ENCODE data around the gene NT5M. TPM values are rescaled to one million over a fixed set of nuclear protein-coding genes. Genes with fewer than 3 reads are reported as not detected.

NT5M gene
- total RNA-seq, 1 donor: 0.36 TPM

DNA sequence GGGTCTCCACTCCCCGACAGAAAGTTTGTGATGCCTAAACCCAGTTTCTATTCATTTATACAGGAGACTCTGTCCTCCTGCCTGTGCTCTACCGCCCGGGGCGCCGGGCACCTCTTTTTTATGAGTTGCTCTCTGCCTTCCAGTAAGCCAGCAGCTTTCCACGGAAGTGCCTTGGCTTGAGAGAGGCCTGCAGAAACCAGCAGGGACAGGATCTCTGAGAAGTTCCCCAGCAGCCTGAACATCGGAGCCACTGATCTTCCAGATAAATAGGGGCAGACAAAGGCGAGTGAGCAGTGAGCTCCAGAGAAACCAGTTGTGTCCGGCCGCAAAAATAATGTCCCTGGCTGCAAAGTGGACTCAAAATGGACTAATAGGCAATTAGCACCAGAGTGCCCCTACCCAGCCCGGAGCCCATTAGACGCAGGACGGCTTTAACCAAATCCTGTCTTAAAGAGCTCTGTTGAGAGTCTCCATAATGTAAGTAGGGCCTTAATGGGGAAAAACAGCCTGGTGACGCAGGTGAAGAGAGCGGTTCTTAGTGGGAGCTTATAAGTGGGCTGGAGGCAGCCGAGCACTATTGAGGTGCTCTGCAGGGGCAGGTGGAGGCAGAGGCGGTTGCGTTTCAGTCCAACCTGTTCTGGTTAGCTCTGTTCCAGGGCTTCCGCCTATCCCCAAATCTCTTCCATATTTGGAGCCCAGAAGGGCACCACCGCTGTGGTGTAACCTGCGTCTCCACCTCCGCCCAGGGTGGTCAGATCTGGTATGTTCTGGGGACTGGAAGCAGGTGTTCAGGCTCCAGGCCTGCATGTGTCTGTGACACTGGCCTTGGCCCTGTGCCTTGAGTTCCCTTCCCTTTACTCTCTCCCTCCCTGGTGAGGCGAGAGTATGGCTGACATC, 74.1 kb downstream of the NT5M start:
- H4K20me1 ChIP-seq (ENCODE audit: insufficient read depth, low read length): no peaks in the 10 kb centered on the region
- H3K4me2 ChIP-seq (ENCODE audit: insufficient read depth, low read length): no peak overlapping the region
- H3K4me1 ChIP-seq (ENCODE audit: insufficient read depth, low read length): no peaks in the 10 kb centered on the region

DNA sequence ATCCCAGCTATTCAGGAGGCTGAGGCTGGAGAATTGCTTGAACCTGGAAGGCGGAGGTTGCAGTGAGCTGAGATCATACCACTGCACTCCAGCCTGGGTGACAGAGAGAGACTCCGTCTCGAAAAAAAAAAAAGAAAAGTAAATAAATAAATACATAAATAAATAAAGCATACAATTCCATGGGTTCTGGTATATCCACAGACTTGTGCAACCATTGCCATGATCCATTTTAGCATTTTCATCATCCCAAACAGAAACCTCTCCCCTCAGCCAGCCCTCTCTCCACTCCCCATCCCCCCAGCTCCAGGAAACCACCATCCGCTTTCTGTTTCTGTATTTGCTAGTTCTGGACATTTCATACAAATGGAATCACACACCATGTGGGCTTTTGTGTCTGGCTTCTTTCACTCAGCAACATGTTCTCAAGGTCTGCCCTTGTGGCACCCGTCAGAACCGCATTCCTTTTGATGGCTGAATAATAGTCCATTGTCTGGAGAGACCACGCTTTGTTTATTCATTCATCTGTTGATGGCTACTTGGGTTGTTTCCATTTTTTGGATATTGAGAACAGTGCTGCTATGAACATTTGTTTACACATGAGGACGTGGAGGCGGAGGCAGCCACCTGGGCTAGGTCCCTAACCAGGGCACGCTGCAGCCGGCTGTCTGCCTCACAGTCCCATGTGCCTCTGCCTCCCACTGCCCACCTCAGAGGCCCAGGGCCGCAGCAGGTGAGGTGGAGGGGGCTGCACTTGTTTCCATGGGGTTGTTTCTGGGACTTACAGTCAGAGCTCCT, 76.2 kb downstream of the NT5M start:
- H3K4me1 ChIP-seq (ENCODE audit: insufficient read depth, low read length): no peaks in the 10 kb centered on the region
- no peaks in the 10 kb centered on the region for H3K79me2 ChIP-seq (ENCODE audit: insufficient read depth, low read length)
- H3K9me3 ChIP-seq (ENCODE audit: low read depth, low read length): no peaks in the 10 kb centered on the region
- no peaks in the 10 kb centered on the region for H3K36me3 ChIP-seq (ENCODE audit: insufficient read depth, low read length)
- H3K4me3 ChIP-seq (ENCODE audit: insufficient read depth, low read length): no peak overlapping the region
- H3K4me2 ChIP-seq (ENCODE audit: insufficient read depth, low read length): no peak overlapping the region
- TF ChIP-seq, protein P1, sequence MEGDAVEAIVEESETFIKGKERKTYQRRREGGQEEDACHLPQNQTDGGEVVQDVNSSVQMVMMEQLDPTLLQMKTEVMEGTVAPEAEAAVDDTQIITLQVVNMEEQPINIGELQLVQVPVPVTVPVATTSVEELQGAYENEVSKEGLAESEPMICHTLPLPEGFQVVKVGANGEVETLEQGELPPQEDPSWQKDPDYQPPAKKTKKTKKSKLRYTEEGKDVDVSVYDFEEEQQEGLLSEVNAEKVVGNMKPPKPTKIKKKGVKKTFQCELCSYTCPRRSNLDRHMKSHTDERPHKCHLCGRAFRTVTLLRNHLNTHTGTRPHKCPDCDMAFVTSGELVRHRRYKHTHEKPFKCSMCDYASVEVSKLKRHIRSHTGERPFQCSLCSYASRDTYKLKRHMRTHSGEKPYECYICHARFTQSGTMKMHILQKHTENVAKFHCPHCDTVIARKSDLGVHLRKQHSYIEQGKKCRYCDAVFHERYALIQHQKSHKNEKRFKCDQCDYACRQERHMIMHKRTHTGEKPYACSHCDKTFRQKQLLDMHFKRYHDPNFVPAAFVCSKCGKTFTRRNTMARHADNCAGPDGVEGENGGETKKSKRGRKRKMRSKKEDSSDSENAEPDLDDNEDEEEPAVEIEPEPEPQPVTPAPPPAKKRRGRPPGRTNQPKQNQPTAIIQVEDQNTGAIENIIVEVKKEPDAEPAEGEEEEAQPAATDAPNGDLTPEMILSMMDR (IDR thresholded peaks at IDR 0.05; ENCODE audit: extremely low read depth, low read depth, low read length): no peak
- DNase-seq (ENCODE audit: insufficient read length, low spot score, missing footprints): peak; percentile 17
- H2AFZ ChIP-seq (ENCODE audit: low read length): no peak overlapping the region
- peaks cover 34% of the 10 kb centered on the region for H3K27me3 ChIP-seq (ENCODE audit: insufficient read depth, low read length)
- H4K20me1 ChIP-seq (ENCODE audit: insufficient read depth, low read length): no peaks in the 10 kb centered on the region
- no peak overlapping the region for H3K27ac ChIP-seq (ENCODE audit: low read depth, low read length)

More for the DNA sequence above, 74.1 kb downstream of the NT5M start:
- H3K27ac ChIP-seq (ENCODE audit: low read depth, low read length): no peak overlapping the region
- no peaks in the 10 kb centered on the region for H3K9me3 ChIP-seq (ENCODE audit: low read depth, low read length)
- DNase-seq (ENCODE audit: insufficient read length, low spot score, missing footprints): peak; percentile 83
- H3K27me3 ChIP-seq (ENCODE audit: insufficient read depth, low read length): peaks cover 27% of the 10 kb centered on the region
- H2AFZ ChIP-seq (ENCODE audit: low read length): no peak overlapping the region
- H3K79me2 ChIP-seq (ENCODE audit: insufficient read depth, low read length): no peaks in the 10 kb centered on the region
- H3K4me3 ChIP-seq (ENCODE audit: insufficient read depth, low read length): no peak overlapping the region
- no peaks in the 10 kb centered on the region for H3K36me3 ChIP-seq (ENCODE audit: insufficient read depth, low read length)
- TF ChIP-seq, protein P1 (IDR thresholded peaks at IDR 0.05; ENCODE audit: extremely low read depth, low read depth, low read length): no peak

DNA sequence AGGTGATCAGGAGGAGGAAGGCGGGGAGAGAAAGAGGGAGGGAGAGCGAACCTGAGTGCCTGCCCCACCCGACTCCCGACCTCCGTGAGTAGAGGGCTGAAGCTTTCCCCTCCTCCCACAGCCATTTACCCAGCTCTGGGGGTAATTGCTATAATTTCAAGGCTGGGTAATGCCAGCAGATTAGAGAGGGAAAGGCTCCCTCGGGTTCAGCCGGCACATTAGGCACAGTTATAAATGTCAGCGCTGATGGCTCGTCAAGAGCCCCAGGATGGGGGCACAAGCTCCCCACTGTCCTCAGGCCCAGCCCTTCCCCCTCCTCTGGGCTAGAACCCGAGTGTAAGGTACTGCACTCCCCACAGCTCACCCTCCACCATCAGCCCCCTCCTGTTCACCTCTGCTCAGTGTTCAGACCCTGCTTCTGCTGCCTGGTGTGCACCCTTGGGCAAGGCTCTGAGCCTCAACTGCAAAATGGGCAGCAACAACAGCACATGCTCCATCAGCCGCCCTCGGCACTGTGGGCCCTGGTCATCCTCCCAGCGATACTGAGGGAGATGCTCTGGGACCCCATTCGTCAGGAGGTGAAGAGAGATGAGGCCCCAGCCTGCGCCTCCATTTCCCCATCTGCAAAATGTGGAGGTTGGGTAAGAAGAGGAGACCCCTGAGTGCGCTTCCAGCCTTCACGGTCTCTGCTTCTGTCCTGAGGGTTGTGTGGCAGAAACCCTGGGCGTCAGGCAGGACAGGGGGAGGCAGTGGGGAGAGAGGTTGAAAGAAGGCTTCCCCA, 77.2 kb downstream of the NT5M start:
- no peaks in the 10 kb centered on the region for H3K36me3 ChIP-seq (ENCODE audit: insufficient read depth, low read length)

More for the DNA sequence above, 77.2 kb downstream of the NT5M start:
- no peaks in the 10 kb centered on the region for H3K4me1 ChIP-seq (ENCODE audit: insufficient read depth, low read length)
- no peaks in the 10 kb centered on the region for H3K9me3 ChIP-seq (ENCODE audit: low read depth, low read length)
- no peak overlapping the region for H3K27ac ChIP-seq (ENCODE audit: low read depth, low read length)
- no peaks in the 10 kb centered on the region for H4K20me1 ChIP-seq (ENCODE audit: insufficient read depth, low read length)
- H3K4me2 ChIP-seq (ENCODE audit: insufficient read depth, low read length): no peak overlapping the region
- peaks cover 34% of the 10 kb centered on the region for H3K27me3 ChIP-seq (ENCODE audit: insufficient read depth, low read length)
- no peak overlapping the region for H2AFZ ChIP-seq (ENCODE audit: low read length)
- DNase-seq (ENCODE audit: insufficient read length, low spot score, missing footprints): peak; percentile 47
- no peaks in the 10 kb centered on the region for H3K79me2 ChIP-seq (ENCODE audit: insufficient read depth, low read length)
- no peak overlapping the region for H3K4me3 ChIP-seq (ENCODE audit: insufficient read depth, low read length)
- TF ChIP-seq, protein P1 (IDR thresholded peaks at IDR 0.05; ENCODE audit: extremely low read depth, low read depth, low read length): no peak
